ENCODE data around the gene SORCS1. TPM values are rescaled to one million over a fixed set of nuclear protein-coding genes. Genes with fewer than 3 reads are reported as not detected.

SORCS1 gene
- polyA plus RNA-seq, 1 donor (not counting 4 experiments of a cell fraction or from before 2014, with no cell fraction given): not detected

DNA sequence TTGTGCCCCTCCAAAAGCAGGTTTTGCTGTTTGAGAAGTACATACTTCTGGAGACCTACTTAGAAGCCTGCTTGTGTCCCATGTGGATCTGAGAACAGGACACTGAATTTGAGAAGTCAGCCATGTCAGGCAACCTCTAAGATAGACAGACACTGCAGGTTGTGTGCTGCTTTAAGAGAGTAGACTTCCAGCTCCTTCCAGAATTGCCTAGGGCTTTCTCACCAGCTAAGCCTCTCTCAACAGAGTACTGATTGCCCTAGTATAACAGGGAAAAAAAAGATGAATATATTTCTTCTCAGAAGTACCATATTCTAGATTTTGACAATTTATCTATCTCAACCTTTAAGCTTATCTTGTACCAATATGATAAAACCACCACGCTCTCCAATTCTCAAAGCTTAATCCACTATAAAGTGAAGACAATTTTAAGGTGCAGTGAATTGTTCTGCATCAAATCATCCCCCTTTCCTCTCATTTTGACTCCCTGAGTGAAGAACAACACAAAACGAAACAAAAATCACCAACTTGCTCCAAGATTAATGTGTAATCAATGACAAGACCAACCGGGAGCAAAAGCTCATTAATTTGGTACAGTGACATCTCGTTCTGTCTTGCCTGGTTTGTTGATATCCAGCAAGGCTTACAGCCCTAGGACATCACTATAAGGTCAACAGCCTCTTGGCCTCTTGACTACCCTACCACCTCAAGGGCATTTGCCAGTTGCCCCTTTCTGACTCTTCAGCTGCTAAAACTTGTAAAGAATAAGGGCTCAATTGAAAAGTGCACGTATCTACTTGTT, 214.6 kb downstream of the SORCS1 start:
- Histone ChIP-seq H3K4me3 (ENCODE audit: control insufficient read depth in 2 of 3, extremely low read depth in 1 of 3, insufficient read depth in 2 of 3, low read depth in 1 of 3, low read length in 3 of 3) (no peak overlapping the region), H3K4me2 (ENCODE audit: control insufficient read depth, extremely low read depth, insufficient read depth, low read depth, low read length) (no peak overlapping the region), H4K20me1 (ENCODE audit: control insufficient read depth, extremely low read depth, insufficient read depth, low read length) (no peaks in the 10 kb centered on the region), H3K36me3 (ENCODE audit: control insufficient read depth in 2 of 2, extremely low read depth in 1 of 2, insufficient read depth in 2 of 2, low read length in 2 of 2) (no peaks in the 10 kb centered on the region), H3K9ac (ENCODE audit: control insufficient read depth, extremely low read depth, insufficient read depth, low read length) (no peak overlapping the region), H3K4me1 (ENCODE audit: control insufficient read depth, extremely low read depth, insufficient read depth, low read length) (no peaks in the 10 kb centered on the region), H2AFZ (ENCODE audit: control insufficient read depth, low read length) (no peak overlapping the region), H3K27ac (ENCODE audit: control insufficient read depth, insufficient read depth, low read length) (no peak overlapping the region), H3K9me3 (ENCODE audit: control insufficient read depth, low read depth, low read length) (peaks cover 3% of the 10 kb centered on the region), H3K9me1 (ENCODE audit: control insufficient read depth, extremely low read depth, insufficient read depth, low read length) (no peaks in the 10 kb centered on the region), H3K79me2 (ENCODE audit: control insufficient read depth, insufficient read depth, low read length) (no peaks in the 10 kb centered on the region), H3K27me3 (ENCODE audit: control insufficient read depth, extremely low read depth, insufficient read depth, low read length) (no peaks in the 10 kb centered on the region)
- DNase-seq (ENCODE audit: low read depth, low spot score) (no peak), FAIRE-seq (no peak)
- dilution Hi-C loops (cut with MboI; ENCODE audit: extremely low pct_ligation_motif_present, low sequenced_read_pairs): no loop called here
- TF ChIP-seq, protein P1, sequence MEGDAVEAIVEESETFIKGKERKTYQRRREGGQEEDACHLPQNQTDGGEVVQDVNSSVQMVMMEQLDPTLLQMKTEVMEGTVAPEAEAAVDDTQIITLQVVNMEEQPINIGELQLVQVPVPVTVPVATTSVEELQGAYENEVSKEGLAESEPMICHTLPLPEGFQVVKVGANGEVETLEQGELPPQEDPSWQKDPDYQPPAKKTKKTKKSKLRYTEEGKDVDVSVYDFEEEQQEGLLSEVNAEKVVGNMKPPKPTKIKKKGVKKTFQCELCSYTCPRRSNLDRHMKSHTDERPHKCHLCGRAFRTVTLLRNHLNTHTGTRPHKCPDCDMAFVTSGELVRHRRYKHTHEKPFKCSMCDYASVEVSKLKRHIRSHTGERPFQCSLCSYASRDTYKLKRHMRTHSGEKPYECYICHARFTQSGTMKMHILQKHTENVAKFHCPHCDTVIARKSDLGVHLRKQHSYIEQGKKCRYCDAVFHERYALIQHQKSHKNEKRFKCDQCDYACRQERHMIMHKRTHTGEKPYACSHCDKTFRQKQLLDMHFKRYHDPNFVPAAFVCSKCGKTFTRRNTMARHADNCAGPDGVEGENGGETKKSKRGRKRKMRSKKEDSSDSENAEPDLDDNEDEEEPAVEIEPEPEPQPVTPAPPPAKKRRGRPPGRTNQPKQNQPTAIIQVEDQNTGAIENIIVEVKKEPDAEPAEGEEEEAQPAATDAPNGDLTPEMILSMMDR (optimal IDR thresholded peaks at IDR 0.05 in 1 of 3, IDR thresholded peaks at IDR 0.05 in 1 of 3, conservative IDR thresholded peaks at IDR 0.05 in 1 of 3; ENCODE audit: extremely low read depth in 1 of 3, insufficient read depth in 2 of 3, low read length in 3 of 3): no peak
- no peak for TF ChIP-seq EZH2 (IDR thresholded peaks at IDR 0.05; ENCODE audit: low read length)

DNA sequence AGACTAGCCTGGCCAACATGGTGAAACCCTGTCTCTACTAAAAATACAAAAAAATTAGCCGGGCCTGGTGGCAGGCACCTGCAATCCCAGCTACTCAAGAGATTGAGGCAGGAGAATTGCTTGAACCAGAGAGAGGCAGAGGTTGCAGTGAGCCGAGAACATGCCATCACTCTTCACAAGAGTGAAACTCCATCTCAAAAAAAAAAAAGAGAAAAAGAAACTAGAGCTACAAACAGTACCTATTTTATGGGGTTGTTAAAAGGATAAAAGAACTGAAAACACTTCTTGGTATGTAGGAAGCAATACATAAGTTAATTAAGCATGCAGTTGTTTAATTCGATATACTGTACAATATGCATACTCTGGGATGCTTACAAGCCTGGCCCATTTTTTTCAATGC, 216.9 kb downstream of the SORCS1 start:
- DNase-seq (ENCODE audit: low read depth, low spot score) (no peak), FAIRE-seq (no peak)
- no peak overlapping the region for H3K9ac ChIP-seq (ENCODE audit: control insufficient read depth, extremely low read depth, insufficient read depth, low read length)
- TF ChIP-seq, protein P1 (optimal IDR thresholded peaks at IDR 0.05 in 1 of 3, IDR thresholded peaks at IDR 0.05 in 1 of 3, conservative IDR thresholded peaks at IDR 0.05 in 1 of 3; ENCODE audit: extremely low read depth in 1 of 3, insufficient read depth in 2 of 3, low read length in 3 of 3): no peak
- no peak for TF ChIP-seq EZH2 (IDR thresholded peaks at IDR 0.05; ENCODE audit: low read length)
- no peak overlapping the region for H2AFZ ChIP-seq (ENCODE audit: control insufficient read depth, low read length)
- H3K27ac ChIP-seq (ENCODE audit: control insufficient read depth, insufficient read depth, low read length): no peak overlapping the region
- H3K27me3 ChIP-seq (ENCODE audit: control insufficient read depth, extremely low read depth, insufficient read depth, low read length): no peaks in the 10 kb centered on the region
- H3K79me2 ChIP-seq (ENCODE audit: control insufficient read depth, insufficient read depth, low read length): no peaks in the 10 kb centered on the region
- H3K9me1 ChIP-seq (ENCODE audit: control insufficient read depth, extremely low read depth, insufficient read depth, low read length): no peaks in the 10 kb centered on the region
- no peaks in the 10 kb centered on the region for H4K20me1 ChIP-seq (ENCODE audit: control insufficient read depth, extremely low read depth, insufficient read depth, low read length)
- H3K4me3 ChIP-seq (ENCODE audit: control insufficient read depth in 2 of 3, extremely low read depth in 1 of 3, insufficient read depth in 2 of 3, low read depth in 1 of 3, low read length in 3 of 3): no peak overlapping the region
- H3K4me2 ChIP-seq (ENCODE audit: control insufficient read depth, extremely low read depth, insufficient read depth, low read depth, low read length): no peak overlapping the region
- dilution Hi-C loops (cut with MboI; ENCODE audit: extremely low pct_ligation_motif_present, low sequenced_read_pairs): no loop called here
- no peaks in the 10 kb centered on the region for H3K36me3 ChIP-seq (ENCODE audit: control insufficient read depth in 2 of 2, extremely low read depth in 1 of 2, insufficient read depth in 2 of 2, low read length in 2 of 2)
- no peaks in the 10 kb centered on the region for H3K4me1 ChIP-seq (ENCODE audit: control insufficient read depth, extremely low read depth, insufficient read depth, low read length)
- H3K9me3 ChIP-seq (ENCODE audit: control insufficient read depth, low read depth, low read length): no peaks in the 10 kb centered on the region

Measured in keratinocyte (primary cell).